GM19239 (cell line): Measurements from ENCODE around the gene WWOX.

Experiments
- DNase-seq: peaks from one replicate; pipeline ENCODE4 v3.0.0; 2011; ENCODE audit warnings: low spot score; ENCODE audit not compliant: insufficient read length
- FAIRE-seq: peaks from 2 replicates; lab custom pipeline; 2011; peaks lifted over from hg19 to GRCh38; lab: Jason Lieb, UNC

WWOX gene

GRCh38 chr16:78443542-78444364 lies 344.3 kb downstream of the WWOX start:
- FAIRE-seq (no peak), DNase-seq (no peak)

GRCh38 chr16:78445818-78446217 lies 346.4 kb downstream of the WWOX start:
- DNase-seq (no peak), FAIRE-seq (no peak)

- FAIRE-seq (no peak), DNase-seq (no peak)
Measured at GRCh38 chr16:78446486-78446885, 347.0 kb downstream of the WWOX start.

- no peak for FAIRE-seq
Measured at GRCh38 chr16:78446992-78447563, 347.6 kb downstream of the WWOX start.

GRCh38 chr16:78448658-78449271 lies 349.3 kb downstream of the WWOX start:
- DNase-seq (no peak), FAIRE-seq (no peak)

More at GRCh38 chr16:78446992-78447563, 347.6 kb downstream of the WWOX start:
- DNase-seq = no peak

- no peak for FAIRE-seq
- DNase-seq = no peak
Measured at GRCh38 chr16:78450255-78450654, 350.8 kb downstream of the WWOX start.

- DNase-seq = no peak
- FAIRE-seq = no peak
Measured at GRCh38 chr16:78452025-78452555, 352.6 kb downstream of the WWOX start.

- DNase-seq = no peak
- no peak for FAIRE-seq
Measured at GRCh38 chr16:78455861-78456260, 356.4 kb downstream of the WWOX start.

- FAIRE-seq = no peak
Measured at GRCh38 chr16:78458588-78458987, 359.1 kb downstream of the WWOX start.

GRCh38 chr16:78460428-78460827 lies 361.0 kb downstream of the WWOX start:
- FAIRE-seq = no peak

More at GRCh38 chr16:78458588-78458987, 359.1 kb downstream of the WWOX start:
- no peak for DNase-seq

GRCh38 chr16:78461087-78461486 lies 361.6 kb downstream of the WWOX start:
- DNase-seq = no peak
- no peak for FAIRE-seq

More at GRCh38 chr16:78460428-78460827, 361.0 kb downstream of the WWOX start:
- DNase-seq = no peak

- FAIRE-seq = no peak
- no peak for DNase-seq
Measured at GRCh38 chr16:78461496-78462287, 362.2 kb downstream of the WWOX start.

- FAIRE-seq (no peak), DNase-seq (no peak)
Measured at GRCh38 chr16:78462288-78463208, 363.1 kb downstream of the WWOX start.

GRCh38 chr16:78463591-78463990 lies 364.1 kb downstream of the WWOX start:
- DNase-seq = no peak
- no peak for FAIRE-seq

GRCh38 chr16:78464833-78465232 lies 365.4 kb downstream of the WWOX start:
- FAIRE-seq (no peak), DNase-seq (no peak)

GRCh38 chr16:78465730-78466129 lies 366.3 kb downstream of the WWOX start:
- FAIRE-seq (no peak), DNase-seq (no peak)

- DNase-seq (no peak), FAIRE-seq (no peak)
Measured at GRCh38 chr16:78469787-78470186, 370.3 kb downstream of the WWOX start.

GRCh38 chr16:78473031-78473699 lies 373.7 kb downstream of the WWOX start:
- FAIRE-seq = no peak
- no peak for DNase-seq

GRCh38 chr16:78474762-78475161 lies 375.3 kb downstream of the WWOX start:
- DNase-seq (no peak), FAIRE-seq (no peak)
